A172 (cell line): ENCODE measurements around the gene BNIP2. TPM values are rescaled to one million over a fixed set of nuclear protein-coding genes. Genes with fewer than 3 reads are reported as not detected.

Source experiments
- DNase-seq: peaks from one replicate; pipeline ENCODE4 v3.0.0-alpha.2; 2015; ENCODE audit warnings: low spot score
- total RNA-seq: library from RNA; depleted of rRNA; stranded (reverse); fragments of >200 nt; shearing (Covaris generic); gene quantifications from 2 replicates; pipeline ENCODE4 v1.2.3, GENCODE V29; 2014; rRNA removed

Gene BNIP2
- total RNA-seq, 1 experiment from 2014 or later, result 141 TPM

DNA sequence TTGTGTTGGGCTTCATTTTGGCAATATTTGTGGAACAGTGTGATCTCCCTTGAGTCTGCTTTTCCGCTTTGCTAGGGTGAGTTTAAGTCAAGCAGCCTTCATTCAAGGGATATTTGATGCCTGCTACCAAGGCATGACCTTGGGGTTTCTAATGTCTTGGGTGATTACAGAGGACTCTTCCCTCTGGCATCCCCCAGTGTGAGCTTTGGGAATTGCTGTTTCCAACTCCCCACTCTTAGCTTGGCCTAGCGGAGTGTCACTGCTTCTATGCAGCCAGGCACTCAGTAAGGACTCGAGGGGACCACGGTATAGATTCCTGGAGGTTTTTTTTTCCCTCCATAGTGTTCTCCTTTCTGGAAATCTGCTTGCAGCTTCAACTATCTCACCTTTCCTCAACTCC, 56.4 kb downstream of the BNIP2 start:
- DNase-seq, result no peak

DNA sequence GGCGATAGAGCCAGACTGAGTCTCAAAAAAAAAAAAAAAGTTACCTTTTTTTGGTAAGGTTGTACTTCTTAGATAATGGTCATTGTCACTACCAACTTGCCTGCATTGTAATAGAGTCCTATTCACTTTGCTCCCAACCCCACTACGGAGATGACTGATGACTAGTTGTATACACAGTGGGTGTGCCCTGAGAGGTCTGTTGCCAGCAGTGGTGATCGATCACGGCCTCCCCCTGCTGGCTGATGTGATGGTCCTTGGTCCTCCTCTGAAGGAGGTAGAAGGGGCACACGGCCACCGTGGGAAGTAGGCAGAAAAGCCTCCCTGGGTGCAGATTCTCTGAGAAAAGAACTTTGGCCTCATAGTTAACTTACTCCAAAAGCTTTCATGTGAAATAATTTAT, 66.8 kb downstream of the BNIP2 start:
- DNase-seq, result peak; percentile 47

DNA sequence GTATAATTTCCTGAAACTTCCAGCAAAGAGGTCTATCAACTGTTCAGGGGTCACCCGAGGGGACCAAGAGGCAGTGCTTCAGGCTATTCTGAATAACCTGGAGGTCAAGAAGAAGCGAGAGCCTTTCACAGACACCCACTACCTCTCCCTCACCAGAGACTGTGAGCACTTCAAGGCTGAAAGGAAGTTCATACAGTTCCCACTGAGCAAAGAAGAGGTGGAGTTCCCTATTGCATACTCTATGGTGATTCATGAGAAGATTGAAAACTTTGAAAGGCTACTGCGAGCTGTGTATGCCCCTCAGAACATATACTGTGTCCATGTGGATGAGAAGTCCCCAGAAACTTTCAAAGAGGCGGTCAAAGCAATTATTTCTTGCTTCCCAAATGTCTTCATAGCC, 70.7 kb downstream of the BNIP2 start:
- no peak for DNase-seq

DNA sequence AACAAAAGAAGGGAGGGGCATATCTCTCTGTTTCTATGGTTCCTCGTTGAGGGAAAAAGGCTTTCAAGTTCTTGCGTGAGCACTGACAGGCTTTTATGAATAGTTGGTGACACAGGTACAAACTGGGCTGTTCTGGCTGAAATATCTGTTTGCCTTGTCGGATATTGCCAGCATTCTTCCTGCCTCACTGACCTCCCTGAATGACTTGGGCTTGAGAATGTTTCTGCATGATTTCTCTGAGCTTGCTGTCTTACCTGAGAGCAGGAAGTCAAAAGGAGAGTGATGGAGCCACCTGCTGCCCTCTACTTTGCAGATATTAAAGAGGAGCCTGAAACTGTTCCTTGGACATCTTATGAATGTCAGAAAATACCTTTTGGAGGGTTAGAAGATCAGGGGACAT, 72.7 kb downstream of the BNIP2 start:
- no peak for DNase-seq

DNA sequence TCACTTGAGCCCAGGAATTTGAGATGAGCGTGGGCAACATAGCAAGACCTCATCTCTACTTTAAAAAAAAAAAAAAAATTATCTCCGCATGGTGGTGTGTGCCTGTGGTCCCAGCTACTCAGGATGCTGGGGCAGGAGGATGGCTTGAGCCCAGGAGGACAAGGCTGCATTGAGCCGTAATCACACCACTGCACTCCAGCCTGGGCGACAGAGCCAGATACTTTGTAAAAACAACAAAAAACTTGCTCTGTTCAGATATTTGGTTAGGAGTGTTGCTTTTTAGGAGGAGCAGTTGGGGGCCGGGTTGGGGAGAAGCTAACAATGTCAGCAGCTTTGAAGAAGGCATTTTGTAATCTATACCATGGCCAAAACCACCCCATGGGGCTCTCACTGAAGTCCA, 73.5 kb downstream of the BNIP2 start:
- DNase-seq, result no peak

DNA sequence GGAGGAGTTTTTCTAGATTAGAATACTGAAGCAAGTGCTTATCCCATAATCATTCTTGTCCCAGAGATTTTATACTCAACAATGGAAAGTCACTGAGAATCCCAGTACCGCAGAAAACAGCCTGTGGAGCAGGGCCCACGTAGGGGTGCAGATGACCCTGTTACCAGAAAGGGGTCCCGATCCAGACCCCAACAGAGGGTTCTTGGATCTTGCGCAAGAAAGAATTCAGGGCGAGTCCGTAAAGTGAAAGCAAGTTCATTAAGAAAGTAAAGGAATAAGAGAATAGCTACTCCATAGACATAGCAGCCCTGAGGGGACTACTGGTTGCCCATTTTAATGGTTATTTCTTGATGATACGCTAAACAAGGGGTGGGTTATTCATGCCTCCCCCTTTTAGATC, 75.0 kb downstream of the BNIP2 start:
- no peak for DNase-seq

DNA sequence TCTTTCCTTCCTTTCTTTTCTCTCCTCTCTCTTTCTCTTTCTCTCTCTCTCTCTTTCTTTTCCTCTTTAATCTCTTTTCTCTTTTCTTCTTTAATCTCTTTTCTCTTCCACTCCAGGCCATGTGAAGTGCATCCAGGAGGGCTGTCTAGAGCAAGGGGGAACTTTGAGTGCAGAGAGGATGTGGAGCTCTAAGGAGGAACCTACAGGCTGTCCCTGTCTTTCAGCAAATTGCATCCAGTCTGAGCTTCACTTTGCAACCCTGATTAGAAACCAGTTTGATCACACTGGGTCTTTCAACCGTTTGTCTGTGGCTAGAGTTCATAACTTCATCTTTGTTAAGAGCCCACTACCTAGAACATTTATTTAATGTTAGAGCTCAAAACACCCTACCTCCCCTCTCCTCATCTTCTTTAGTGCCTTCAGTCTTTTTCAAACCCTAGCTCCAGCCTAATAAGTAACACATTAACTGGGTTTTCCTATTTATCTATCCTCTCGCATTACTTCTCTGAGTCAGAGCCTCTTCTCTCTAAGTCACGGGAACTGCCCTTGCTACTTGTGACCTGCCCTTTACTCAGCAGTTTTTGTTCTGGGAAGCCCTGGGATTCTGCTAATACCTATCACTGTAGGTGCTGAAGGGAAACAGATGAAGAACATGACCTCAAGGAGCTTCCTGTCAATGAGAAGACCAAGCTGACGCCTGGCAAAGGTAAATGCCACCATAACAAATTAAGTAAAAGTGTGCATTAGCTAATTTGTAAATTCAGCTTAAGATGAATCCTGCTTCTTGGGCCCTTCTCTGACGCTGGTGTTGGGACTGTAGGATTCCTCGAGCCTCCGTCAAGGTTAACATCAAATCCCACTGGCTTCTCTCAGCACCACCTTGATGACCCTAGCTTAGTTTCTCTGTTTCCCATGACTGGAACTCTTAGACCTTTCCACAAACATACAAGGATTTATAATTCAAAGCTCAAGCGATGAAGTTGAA, 77.6 kb downstream of the BNIP2 start, which contains the start of gene GCNT3:
Gene GCNT3, plus strand, starts transcription at position 508 of the 985 bp plus-strand sequence. CDS start 6,456 bp downstream, outside the sequence.
- peak; percentile 34 for DNase-seq

DNA sequence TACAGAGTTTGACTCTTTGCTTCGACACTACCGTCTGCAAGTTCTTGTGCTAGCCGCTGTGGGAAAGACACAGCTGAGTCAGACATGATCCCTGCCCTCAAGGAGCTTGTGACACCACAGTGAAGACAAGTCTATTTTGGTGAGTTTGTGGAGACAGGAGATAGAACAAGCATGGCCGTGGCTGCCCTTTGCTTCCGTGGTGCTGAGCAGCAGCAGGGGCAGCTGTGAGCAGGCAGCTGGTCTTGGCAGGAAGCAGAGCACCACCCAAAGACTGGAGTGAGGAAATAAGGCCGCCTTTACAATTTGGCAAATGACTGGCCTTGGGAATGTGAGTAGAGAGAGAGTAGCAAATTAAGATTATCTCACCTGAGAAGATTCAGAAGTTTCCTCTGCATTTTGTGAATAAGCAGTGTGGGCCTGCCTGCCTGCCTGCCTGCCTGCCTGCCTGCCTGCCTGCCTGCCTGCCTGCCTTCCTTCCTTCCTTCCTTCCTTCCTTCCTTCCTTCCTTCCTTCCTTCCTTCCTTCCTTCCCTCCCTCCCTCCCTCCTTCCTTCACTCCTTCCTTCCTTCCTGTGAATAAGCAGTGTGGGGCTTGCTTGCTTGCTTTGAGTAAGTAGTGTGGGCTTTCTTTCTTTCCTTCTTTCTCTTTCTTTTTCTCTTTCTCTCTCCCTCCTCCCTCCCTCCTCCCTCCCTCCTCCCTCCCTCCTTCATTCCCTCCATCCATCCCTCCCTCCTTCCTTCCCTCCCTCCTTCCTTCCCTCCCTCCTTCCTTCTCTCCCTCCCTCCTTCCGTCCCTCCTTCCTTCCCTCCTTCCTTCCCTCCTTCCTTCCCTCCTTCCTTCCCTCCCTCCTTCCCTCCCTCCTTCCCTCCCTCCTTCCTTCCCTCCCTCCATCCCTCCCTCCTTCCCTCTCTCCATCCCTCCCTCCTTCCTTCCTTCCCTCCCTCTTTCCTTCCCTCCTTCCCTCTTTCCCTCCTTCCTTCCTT, 79.1 kb downstream of the BNIP2 start:
- no peak for DNase-seq

Other genes with a start within 250 kb of the BNIP2 start
- 1.5 and 2.6 TPM in 2 replicates for gene GCNT3, start 77.5 kb downstream of the BNIP2 start, total RNA-seq
- 92.4 and 132 TPM in 2 replicates for gene GTF2A2, start 31.8 kb downstream of the BNIP2 start, total RNA-seq